H1 (cell line): ENCODE data around the gene AHI1. TPM values are rescaled to one million over a fixed set of nuclear protein-coding genes. Genes with fewer than 3 reads are reported as not detected.

Experiments used
- CTCF ChIA-PET: fragments of 300-600 bp; sonication (Branson Sonifier 250); formaldehyde crosslinking; loops from one replicate; lab custom pipeline; 2021; ENCODE audit not compliant: partially characterized antibody; lab: Charles Lee
- POLR2A ChIA-PET: fragments of 300-600 bp; sonication (Branson Sonifier 250); formaldehyde crosslinking; loops from one replicate; lab custom pipeline; 2021; ENCODE audit warnings: inconsistent platforms; ENCODE audit not compliant: partially characterized antibody; lab: Charles Lee
- DNase-seq, 2 experiments: peaks; one replicate each; pipeline versions ENCODE4 v3.0.0 to v3.0.0-alpha.2; 2010 to 2022; ENCODE audit warnings: low spot score in 2 of 2, low read depth in 1 of 2, mixed read lengths in 1 of 2
- FAIRE-seq: peaks from 2 replicates; lab custom pipeline; 2011; peaks lifted over from hg19 to GRCh38; lab: Jason Lieb, UNC
- H2AFZ ChIP-seq: 2 replicates; pipeline ENCODE4 v1.8.1; 2012; ENCODE audit warnings: low read length, inconsistent platforms
- H2AK5ac ChIP-seq: 2 replicates; pipeline ENCODE4 v1.6.1; 2013; ENCODE audit warnings: low read depth, low read length
- H2BK120ac ChIP-seq: replicated peaks from 2 replicates; pipeline ENCODE3; 2013; ENCODE audit warnings: low read depth, low read length, inconsistent platforms
- H2BK12ac ChIP-seq: 2 replicates; pipeline ENCODE4 v1.6.1; 2013; ENCODE audit warnings: low read depth, low read length
- H2BK15ac ChIP-seq: 2 replicates; pipeline ENCODE4 v1.6.1; 2013; ENCODE audit warnings: low read length
- H2BK20ac ChIP-seq: 2 replicates; pipeline ENCODE4 v1.6.1; 2013; ENCODE audit warnings: low read length
- H2BK5ac ChIP-seq: 2 replicates; pipeline ENCODE4 v1.6.1; 2013; ENCODE audit warnings: low read depth, low read length
- H3K14ac ChIP-seq: 2 replicates; pipeline ENCODE4 v1.6.1; 2013; ENCODE audit warnings: inconsistent platforms; ENCODE audit not compliant: insufficient read length
- H3K18ac ChIP-seq: 2 replicates; pipeline ENCODE4 v1.6.1; 2013; ENCODE audit warnings: low read length; ENCODE audit errors: extremely low read depth
- H3K23ac ChIP-seq: 2 replicates; pipeline ENCODE4 v1.6.1; 2013; ENCODE audit warnings: inconsistent platforms; ENCODE audit not compliant: insufficient read length
- H3K23me2 ChIP-seq: 2 replicates; pipeline ENCODE4 v1.6.1; 2013; ENCODE audit warnings: low read depth, low read length
- H3K27ac ChIP-seq: 2 replicates; pipeline ENCODE4 v1.6.1; 2011; ENCODE audit warnings: low read depth, low read length, inconsistent platforms
- H3K27me3 ChIP-seq, 4 experiments: replicated peaks in 1 of 4; 1 replicate in 1 of 4; 2 replicates in 3 of 4; pipeline versions ENCODE4 v1.6.1 to v1.8.1; 2011 to 2013; ENCODE audit warnings: low read length in 3 of 4, mild to moderate bottlenecking in 3 of 4, inconsistent platforms in 2 of 4, mixed read lengths in 2 of 4, moderate library complexity in 1 of 4; ENCODE audit not compliant: control insufficient read depth in 3 of 4, insufficient read depth in 3 of 4; ENCODE audit errors: extremely low read depth in 1 of 4
- H3K36me3 ChIP-seq, 4 experiments: 2 replicates each; pipeline versions ENCODE4 v1.6.1 to v1.8.1; 2011 to 2013; ENCODE audit warnings: mild to moderate bottlenecking in 4 of 4, low read length in 3 of 4, moderate library complexity in 2 of 4, control low read depth in 1 of 4, inconsistent platforms in 1 of 4; ENCODE audit not compliant: insufficient read depth in 4 of 4, control insufficient read depth in 2 of 4
- H3K4ac ChIP-seq: replicated peaks from 2 replicates; pipeline ENCODE3; 2013; ENCODE audit warnings: low read length, low read depth, mixed read lengths, inconsistent platforms; ENCODE audit not compliant: insufficient read length
- H3K4me1 ChIP-seq, 4 experiments: replicated peaks in 1 of 4; 1 replicate in 1 of 4; 2 replicates in 3 of 4; pipeline versions ENCODE4 v1.6.1 to v1.8.1; 2011 to 2013; ENCODE audit warnings: low read length in 3 of 4, inconsistent platforms in 2 of 4, mixed read lengths in 1 of 4; ENCODE audit not compliant: insufficient read depth in 4 of 4, control insufficient read depth in 3 of 4
- H3K4me2 ChIP-seq, 2 experiments: 2 replicates each; pipeline versions ENCODE4 v1.6.1 to v1.8.1; 2011 to 2013; ENCODE audit warnings: low read depth in 2 of 2, low read length in 2 of 2, control low read depth in 1 of 2, inconsistent platforms in 1 of 2, mild to moderate bottlenecking in 1 of 2; ENCODE audit not compliant: insufficient read depth in 1 of 2
- H3K4me3 ChIP-seq, 4 experiments: fragments of 200-600, 300-600 bp in 1 of 4; sonication (generic), shearing (Covaris generic), sonication (Bioruptor Twin) in 1 of 4; 2 replicates each; pipeline versions ENCODE4 v1.5.1 to v1.8.1; 2011 to 2016; ENCODE audit warnings: low read length in 4 of 4, low read depth in 3 of 4, control low read depth in 2 of 4, inconsistent platforms in 2 of 4, mild to moderate bottlenecking in 2 of 4, mixed read lengths in 1 of 4, moderate library complexity in 1 of 4; ENCODE audit not compliant: insufficient read depth in 2 of 4; ENCODE audit errors: extremely low read depth in 1 of 4
- H3K56ac ChIP-seq: replicated peaks from 2 replicates; pipeline ENCODE3; 2013; ENCODE audit warnings: low read depth, mild to moderate bottlenecking, mixed read lengths, low read length, inconsistent platforms; ENCODE audit not compliant: insufficient read length
- H3K79me1 ChIP-seq: 2 replicates; pipeline ENCODE4 v1.6.1; 2013; ENCODE audit warnings: low read depth, low read length, control low read depth
- H3K79me2 ChIP-seq, 2 experiments: 2 replicates each; pipeline versions ENCODE4 v1.6.1 to v1.8.1; 2012 to 2013; ENCODE audit warnings: low read length in 2 of 2, mild to moderate bottlenecking in 2 of 2, inconsistent platforms in 1 of 2; ENCODE audit not compliant: insufficient read depth in 2 of 2, control insufficient read depth in 1 of 2
- H3K9ac ChIP-seq, 4 experiments: replicated peaks in 1 of 4; 1 replicate in 1 of 4; 2 replicates in 3 of 4; pipeline versions ENCODE4 v1.6.1 to v1.8.1; 2011 to 2013; ENCODE audit warnings: low read depth in 3 of 4, low read length in 3 of 4, control low read depth in 2 of 4, mild to moderate bottlenecking in 2 of 4, moderate library complexity in 2 of 4, inconsistent platforms in 1 of 4; ENCODE audit errors: extremely low read depth in 1 of 4
- H3K9me3 ChIP-seq, 2 experiments: 2 replicates each; pipeline versions ENCODE4 v1.6.1 to v1.8.1; 2012 to 2013; ENCODE audit warnings: mild to moderate bottlenecking in 2 of 2, moderate library complexity in 2 of 2, control low read depth in 1 of 2, inconsistent platforms in 1 of 2, low read depth in 1 of 2, low read length in 1 of 2, mixed read lengths in 1 of 2; ENCODE audit not compliant: insufficient read depth in 2 of 2
- H4K20me1 ChIP-seq, 2 experiments: replicated peaks in 1 of 2; 2 replicates each; pipeline versions ENCODE3 to v1.8.1; 2011 to 2013; ENCODE audit warnings: inconsistent platforms in 2 of 2, low read length in 2 of 2, mild to moderate bottlenecking in 1 of 2; ENCODE audit not compliant: insufficient read depth in 2 of 2, control insufficient read depth in 1 of 2
- H4K5ac ChIP-seq: 2 replicates; pipeline ENCODE4 v1.6.1; 2013; ENCODE audit warnings: low read length, low read depth, mixed read lengths, inconsistent platforms; ENCODE audit not compliant: insufficient read length
- H4K8ac ChIP-seq: 2 replicates; pipeline ENCODE4 v1.8.0; 2013; ENCODE audit warnings: mild to moderate bottlenecking, moderate library complexity, low read length, inconsistent platforms; ENCODE audit not compliant: insufficient read depth; ENCODE audit errors: extremely low read depth
- H4K91ac ChIP-seq: replicated peaks from 2 replicates; pipeline ENCODE3; 2013; ENCODE audit warnings: low read length, mixed read lengths, inconsistent platforms; ENCODE audit not compliant: insufficient read length
- JUN ChIP-seq: IDR thresholded peaks from 2 replicates; pipeline ENCODE4 v1.6.1; 2011; ENCODE audit warnings: low read depth, mild to moderate bottlenecking, improper control_type of control experiment, low read length
- RAD21 ChIP-seq, 2 experiments: IDR thresholded peaks in 1 of 2; conservative IDR thresholded peaks in 1 of 2; 2 replicates each; pipeline ENCODE4 v1.6.1; 2011; ENCODE audit warnings: low read depth in 2 of 2, low read length in 2 of 2, improper control_type of control experiment in 1 of 2, inconsistent platforms in 1 of 2, mild to moderate bottlenecking in 1 of 2, moderate library complexity in 1 of 2
- RNF2 ChIP-seq: fragments of 200-900, 300-1000 bp; sonication (generic); IDR thresholded peaks from 2 replicates; pipeline ENCODE4 v1.7.1; 2016; ENCODE audit warnings: borderline replicate concordance, low read depth, mild to moderate bottlenecking, antibody characterized with exemption, low read length; ENCODE audit not compliant: poor library complexity, severe bottlenecking; ENCODE audit errors: missing control alignments
- SAP30 ChIP-seq: fragments of 300-600 bp; sonication (generic); IDR thresholded peaks from 2 replicates; pipeline ENCODE4 v1.7.1; 2012; ENCODE audit warnings: low read length, moderate library complexity, mild to moderate bottlenecking, inconsistent platforms; ENCODE audit not compliant: insufficient read depth, insufficient replicate concordance
- SIN3A ChIP-seq, 2 experiments: IDR thresholded peaks in 1 of 2; conservative IDR thresholded peaks in 1 of 2; 2 replicates each; pipeline ENCODE4 v1.6.1; 2011 to 2012; ENCODE audit warnings: low read length in 2 of 2, improper control_type of control experiment in 1 of 2, low read depth in 1 of 2, mild to moderate bottlenecking in 1 of 2
- SRF ChIP-seq: IDR thresholded peaks from 2 replicates; pipeline ENCODE4 v1.6.1; 2011; ENCODE audit warnings: mild to moderate bottlenecking, low read depth, low read length, moderate library complexity
- TBP ChIP-seq: IDR thresholded peaks from 2 replicates; pipeline ENCODE4 v1.6.1; 2011; ENCODE audit warnings: low read depth, low read length, improper control_type of control experiment
- WGBS, 2 experiments: shearing (Covaris generic) in 1 of 2; methylation state at CpG; one replicate each; pipeline versions ENCODE4 v1.1.6 to v1.1.7; 2013 to 2015; ENCODE audit warnings: low lambda C conversion rate in 2 of 2, mixed read lengths in 2 of 2, inconsistent platforms in 1 of 2, low coverage in 1 of 2, missing lambda C conversion rate in 1 of 2; ENCODE audit not compliant: insufficient replicate concordance in 2 of 2, insufficient coverage in 1 of 2, insufficient read length in 1 of 2; ENCODE audit errors: extremely low coverage in 1 of 2, missing lambda C conversion rate in 1 of 2; 5-methylcytosine and 5-hydroxymethylcytosine counted together
- polyA plus RNA-seq, 7 experiments: library from polyadenylated mRNA; depleted of rRNA in 3 of 7; stranded (reverse) in 5 of 7; unstranded in 2 of 7; fragments of >200 nt in 5 of 7; fragments of 200-250 nt in 2 of 7; gene quantifications; 1 replicate in 5 of 7; 2 replicates in 1 of 7; 4 replicates in 1 of 7; pipeline versions ENCODE4 v1.2.1 to v1.2.3, GENCODE V29; 2011 to 2013; ENCODE audit warnings: missing spikeins in 2 of 7, mixed read lengths in 2 of 7
- total RNA-seq: library from RNA; stranded (reverse); fragmentation: NEBNext Ultra II Directional; extraction: Animal tissue kit (Norgen Biotek cat#: 25700); gene quantifications from 2 replicates; pipeline ENCODE4 v1.2.1, GENCODE V29; 2021
- TF ChIP-seq, protein P1 (sequence below), 3 experiments: IDR thresholded peaks; 1 replicate in 2 of 3; 2 replicates in 1 of 3; pipeline versions ENCODE4 v1.5.1 to v1.6.1; 2011; ENCODE audit warnings: low read length in 3 of 3, mild to moderate bottlenecking in 3 of 3, inconsistent platforms in 2 of 3, low read depth in 1 of 3, moderate library complexity in 1 of 3; ENCODE audit not compliant: insufficient read depth in 1 of 3; ENCODE audit errors: control extremely low read depth in 1 of 3

AHI1 gene
- total and polyA plus RNA-seq, 2 of the 8 experiments (the other 6 are each of a cell fraction or from before 2014, with no cell fraction given), result 4.2 to 19.6 TPM

DNA sequence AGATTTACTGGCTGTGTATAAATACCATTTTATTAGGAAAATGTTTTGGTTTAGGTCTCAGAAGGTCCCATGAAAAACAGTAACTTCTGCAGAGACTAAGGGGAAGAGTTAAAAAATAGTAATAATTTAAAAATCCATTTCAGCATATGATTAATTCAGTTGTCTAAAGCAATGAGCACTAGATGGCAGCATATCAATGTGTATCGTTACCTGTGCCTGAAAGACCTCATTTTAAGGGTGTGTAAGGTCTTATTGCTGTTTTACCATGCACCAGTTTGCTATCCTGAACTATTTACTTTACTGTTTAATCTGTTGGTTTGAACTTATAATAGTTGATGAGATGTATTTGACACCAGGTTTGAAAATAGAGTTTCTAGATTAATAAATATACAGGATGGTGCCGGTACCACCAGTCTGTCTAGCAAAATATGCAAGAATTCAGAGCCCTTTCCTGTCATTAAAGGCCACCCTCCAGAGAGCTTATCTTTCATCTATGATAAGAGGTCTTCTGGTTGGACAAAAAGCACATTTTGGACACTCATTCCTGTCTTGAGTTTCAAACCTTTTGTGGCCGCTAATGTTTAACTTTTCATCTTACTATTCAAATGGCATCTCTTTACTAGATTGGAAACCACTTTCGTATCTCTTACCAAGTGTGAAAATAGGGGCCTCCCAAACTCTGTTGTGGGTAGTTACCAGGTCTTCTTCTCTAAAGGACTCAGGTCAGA, 8.9 kb upstream of the AHI1 start:
- Histone ChIP-seq H4K8ac (no peak overlapping the region), H3K18ac (no peak overlapping the region), H2BK120ac (no peak overlapping the region), H4K20me1 (no peaks in the 10 kb centered on the region), H3K56ac (no peak overlapping the region), H4K5ac (no peak overlapping the region), H3K27me3 (no peaks in the 10 kb centered on the region), H2BK20ac (no peak overlapping the region), H3K14ac (no peak overlapping the region), H3K9ac (no peak overlapping the region), H3K79me2 (no peaks in the 10 kb centered on the region), H2AFZ (no peak overlapping the region), H2BK15ac (no peak overlapping the region), H3K4me2 (no peak overlapping the region), H2BK5ac (no peak overlapping the region), H3K4me1 (peaks cover 0 to 4% (median 2%) of the 10 kb centered on the region in 4 experiments; a peak in 2 of 7 replicates), H3K23me2 (no peaks in the 10 kb centered on the region), H3K4ac (no peak overlapping the region), H2BK12ac (no peak overlapping the region), H3K27ac (no peak overlapping the region), H3K4me3 (no peak overlapping the region), H3K36me3 (no peaks in the 10 kb centered on the region), H2AK5ac (no peak overlapping the region), H3K9me3 (no peaks in the 10 kb centered on the region), H3K23ac (no peak overlapping the region), H4K91ac (no peak overlapping the region), H3K79me1 (no peaks in the 10 kb centered on the region)
- POLR2A ChIA-PET, result interaction anchor here (1.1 kb wide), 1 partner anchor 12 kb away, joined by 3 read pairs; no protein-coding TSS in a partner anchor
- 82% methylated on average over 4 of the region's 4 CpGs; no CpG with 5 or more reads in 1 of the 2 experiments for WGBS, 2 experiments
- CTCF ChIA-PET, result interaction anchor here (0.7 to 1.7 kb wide), 9 partner anchors 16 to 740 kb away, joined by 3 to 6 read pairs (median 4); no protein-coding TSS in a partner anchor
- DNase-seq (no peak), FAIRE-seq (no peak)
- TF ChIP-seq TBP, result no peak
- TF ChIP-seq, protein P1, sequence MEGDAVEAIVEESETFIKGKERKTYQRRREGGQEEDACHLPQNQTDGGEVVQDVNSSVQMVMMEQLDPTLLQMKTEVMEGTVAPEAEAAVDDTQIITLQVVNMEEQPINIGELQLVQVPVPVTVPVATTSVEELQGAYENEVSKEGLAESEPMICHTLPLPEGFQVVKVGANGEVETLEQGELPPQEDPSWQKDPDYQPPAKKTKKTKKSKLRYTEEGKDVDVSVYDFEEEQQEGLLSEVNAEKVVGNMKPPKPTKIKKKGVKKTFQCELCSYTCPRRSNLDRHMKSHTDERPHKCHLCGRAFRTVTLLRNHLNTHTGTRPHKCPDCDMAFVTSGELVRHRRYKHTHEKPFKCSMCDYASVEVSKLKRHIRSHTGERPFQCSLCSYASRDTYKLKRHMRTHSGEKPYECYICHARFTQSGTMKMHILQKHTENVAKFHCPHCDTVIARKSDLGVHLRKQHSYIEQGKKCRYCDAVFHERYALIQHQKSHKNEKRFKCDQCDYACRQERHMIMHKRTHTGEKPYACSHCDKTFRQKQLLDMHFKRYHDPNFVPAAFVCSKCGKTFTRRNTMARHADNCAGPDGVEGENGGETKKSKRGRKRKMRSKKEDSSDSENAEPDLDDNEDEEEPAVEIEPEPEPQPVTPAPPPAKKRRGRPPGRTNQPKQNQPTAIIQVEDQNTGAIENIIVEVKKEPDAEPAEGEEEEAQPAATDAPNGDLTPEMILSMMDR (IDR thresholded peaks at IDR 0.05; ENCODE audit: control extremely low read depth in 1 of 3, insufficient read depth in 1 of 3, low read depth in 1 of 3, low read length in 3 of 3), result peak in 2 of 3 experiments; percentile 12 to 43; a peak in 2 of 4 replicates
- TF ChIP-seq RAD21 (IDR thresholded peaks at IDR 0.05 in 1 of 2, conservative IDR thresholded peaks at IDR 0.05 in 1 of 2; ENCODE audit: low read depth in 2 of 2, low read length in 2 of 2), result peak; percentile 64 to 65
- TF ChIP-seq SRF, result no peak
- TF ChIP-seq RNF2, result no peak
- TF ChIP-seq SAP30, result no peak
- no peak for TF ChIP-seq JUN
- no peak for TF ChIP-seq SIN3A (conservative IDR thresholded peaks at IDR 0.05 in 1 of 2, IDR thresholded peaks at IDR 0.05 in 1 of 2; ENCODE audit: low read depth in 1 of 2, low read length in 2 of 2)
